Breast epithelium (tissue), 4 donors: ENCODE results near the gene ADPRS. TPM values are rescaled to one million over a fixed set of nuclear protein-coding genes. Genes with fewer than 3 reads are reported as not detected.

Experiments
- DNase-seq, 2 donors: peaks; one replicate each; pipeline ENCODE4 v3.0.0-alpha.2; 2019; ENCODE audit warnings: low spot score in 2 of 2
- H3K27ac ChIP-seq, 2 donors: fragments of 200-600 bp; sonication (generic) in 1 of 2; one replicate each; pipeline ENCODE4 v1.5.1; 2016 to 2019; ENCODE audit warnings: mild to moderate bottlenecking in 1 of 2
- H3K27me3 ChIP-seq, 2 donors: fragments of 200-600 bp; sonication (generic) in 1 of 2; one replicate each; pipeline versions ENCODE4 v1.5.1 to v1.6.0; 2017 to 2019; ENCODE audit warnings: control low read depth in 1 of 2, mild to moderate bottlenecking in 1 of 2
- H3K36me3 ChIP-seq: fragments of 200-600 bp; one replicate; pipeline ENCODE4 v1.5.1; 2019
- H3K4me1 ChIP-seq, 2 donors: fragments of 200-600 bp; sonication (generic); one replicate each; pipeline ENCODE4 v1.5.1; 2016 to 2019; ENCODE audit warnings: control low read depth in 1 of 2
- H3K4me3 ChIP-seq, 3 donors: fragments of 200-600 bp; sonication (generic); 1 replicate in 2 of 3; 2 replicates in 1 of 3; pipeline ENCODE4 v1.5.1; 2016 to 2019; ENCODE audit warnings: mild to moderate bottlenecking in 3 of 3, moderate library complexity in 2 of 3
- H3K9me3 ChIP-seq, 2 donors: fragments of 200-600 bp; sonication (generic) in 1 of 2; one replicate each; pipeline ENCODE4 v1.5.1; 2016 to 2019; ENCODE audit warnings: control low read depth in 1 of 2
- POLR2A ChIP-seq: fragments of 450-650 bp; IDR thresholded peaks from one replicate; pipeline ENCODE4 v1.6.1; 2016; ENCODE audit warnings: antibody characterized with exemption, mild to moderate bottlenecking, moderate library complexity
- POLR2AphosphoS5 ChIP-seq, 3 donors: sonication (generic); formaldehyde crosslinking; IDR thresholded peaks; one replicate each; pipeline ENCODE4 v1.6.1; 2017; ENCODE audit warnings: antibody characterized with exemption in 3 of 3
- intact Hi-C: fragments of 100-400 bp; cut with DNase I; formaldehyde crosslinking; loops from one replicate; pipeline ENCODE4 v1.15.1; 2023; ENCODE audit warnings: low total_unique reads
- total RNA-seq, 3 donors: library from RNA; depleted of rRNA; stranded (reverse); fragments of >200 nt; gene quantifications; one replicate each; pipeline ENCODE4 v1.1.0, GENCODE V29; 2016
- TF ChIP-seq, protein P1 (sequence below), 3 donors: fragments of 450-650 bp; IDR thresholded peaks; one replicate each; pipeline ENCODE4 v1.5.1; 2016 to 2017; ENCODE audit warnings: antibody characterized with exemption in 3 of 3, mild to moderate bottlenecking in 3 of 3, moderate library complexity in 3 of 3

ADPRS gene
- total RNA-seq, 3 donors from 2014 or later, result 26.2 to 48.7 (median 39.7) TPM

- no peak for DNase-seq
- intact Hi-C loops, result no loop called here
- H3K36me3 ChIP-seq, result no peaks in the 10 kb centered on the region
- H3K27ac ChIP-seq, result peak overlapping the region; percentile 78 to 90
- H3K27me3 ChIP-seq, result no peaks in the 10 kb centered on the region
- H3K9me3 ChIP-seq, result no peaks in the 10 kb centered on the region
- TF ChIP-seq POLR2A, result no peak
- no peak for TF ChIP-seq POLR2AphosphoS5 (IDR thresholded peaks at IDR 0.05)
- TF ChIP-seq, protein P1, sequence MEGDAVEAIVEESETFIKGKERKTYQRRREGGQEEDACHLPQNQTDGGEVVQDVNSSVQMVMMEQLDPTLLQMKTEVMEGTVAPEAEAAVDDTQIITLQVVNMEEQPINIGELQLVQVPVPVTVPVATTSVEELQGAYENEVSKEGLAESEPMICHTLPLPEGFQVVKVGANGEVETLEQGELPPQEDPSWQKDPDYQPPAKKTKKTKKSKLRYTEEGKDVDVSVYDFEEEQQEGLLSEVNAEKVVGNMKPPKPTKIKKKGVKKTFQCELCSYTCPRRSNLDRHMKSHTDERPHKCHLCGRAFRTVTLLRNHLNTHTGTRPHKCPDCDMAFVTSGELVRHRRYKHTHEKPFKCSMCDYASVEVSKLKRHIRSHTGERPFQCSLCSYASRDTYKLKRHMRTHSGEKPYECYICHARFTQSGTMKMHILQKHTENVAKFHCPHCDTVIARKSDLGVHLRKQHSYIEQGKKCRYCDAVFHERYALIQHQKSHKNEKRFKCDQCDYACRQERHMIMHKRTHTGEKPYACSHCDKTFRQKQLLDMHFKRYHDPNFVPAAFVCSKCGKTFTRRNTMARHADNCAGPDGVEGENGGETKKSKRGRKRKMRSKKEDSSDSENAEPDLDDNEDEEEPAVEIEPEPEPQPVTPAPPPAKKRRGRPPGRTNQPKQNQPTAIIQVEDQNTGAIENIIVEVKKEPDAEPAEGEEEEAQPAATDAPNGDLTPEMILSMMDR (IDR thresholded peaks at IDR 0.05), result no peak
- no peaks in the 10 kb centered on the region for H3K4me1 ChIP-seq
- peak overlapping the region in 2 of 3 donors; percentile 57 to 86 for H3K4me3 ChIP-seq
These were observed 37.5 kb downstream of the ADPRS start for GRCh38 chr1:36126005-36126716.

- no peaks in the 10 kb centered on the region for H3K4me1 ChIP-seq
- H3K27me3 ChIP-seq, result no peaks in the 10 kb centered on the region
- no peaks in the 10 kb centered on the region for H3K9me3 ChIP-seq
- H3K36me3 ChIP-seq, result no peaks in the 10 kb centered on the region
- TF ChIP-seq, protein P1 (IDR thresholded peaks at IDR 0.05), result no peak
- TF ChIP-seq POLR2A (no peak), POLR2AphosphoS5 (IDR thresholded peaks at IDR 0.05) (no peak)
- H3K27ac ChIP-seq, result no peak overlapping the region
- intact Hi-C loops, result loop anchor here (1.0 kb wide), 1 partner anchor 15 kb away; no protein-coding TSS in a partner anchor
- no peak overlapping the region for H3K4me3 ChIP-seq
- no peak for DNase-seq
These were observed 38.3 kb downstream of the ADPRS start for GRCh38 chr1:36126797-36127500.

DNA sequence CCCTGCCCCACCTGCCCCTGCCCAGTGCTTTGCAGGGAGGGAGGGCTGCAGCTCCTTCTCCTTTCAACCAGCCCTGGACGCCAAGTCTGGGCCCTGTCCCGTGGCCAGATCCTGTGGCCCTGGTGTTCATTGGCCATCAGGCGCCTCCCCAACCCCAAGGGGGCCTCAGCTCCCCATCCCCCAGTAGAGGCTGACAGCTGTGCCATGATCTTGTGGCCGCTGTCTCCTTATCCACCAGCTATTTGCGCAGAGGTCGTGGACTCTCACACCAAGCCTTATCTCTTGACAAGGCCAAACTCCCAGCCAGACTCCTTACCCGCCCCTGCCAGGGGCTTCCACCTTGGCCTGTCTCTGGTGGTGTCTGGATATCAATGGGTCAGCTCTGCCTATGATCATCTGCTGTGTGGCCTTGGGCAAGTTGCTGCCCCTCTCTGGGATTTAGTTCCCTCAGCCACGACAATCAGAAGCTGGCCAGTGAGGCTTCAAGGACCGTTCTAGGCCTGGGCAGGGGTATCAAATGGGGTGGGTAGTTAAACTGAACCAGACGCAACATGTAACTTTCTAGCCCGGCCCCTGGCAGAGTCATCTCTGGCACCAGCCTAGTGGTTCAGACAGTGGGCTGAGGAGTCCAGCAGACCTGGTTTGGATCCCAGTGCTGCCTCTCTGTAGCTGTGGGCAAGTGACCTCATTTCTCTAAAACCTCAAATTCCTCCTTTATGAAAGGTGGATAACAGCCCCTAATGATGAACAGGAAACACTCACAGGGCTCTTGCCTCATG, 39.6 kb downstream of the ADPRS start:
- peak overlapping the region in 1 of 2 donors; percentile 37 for H3K27ac ChIP-seq
- H3K36me3 ChIP-seq, result no peaks in the 10 kb centered on the region
- no peak for TF ChIP-seq POLR2A
- no peak for TF ChIP-seq POLR2AphosphoS5 (IDR thresholded peaks at IDR 0.05)
- TF ChIP-seq, protein P1 (IDR thresholded peaks at IDR 0.05), result no peak

DNA sequence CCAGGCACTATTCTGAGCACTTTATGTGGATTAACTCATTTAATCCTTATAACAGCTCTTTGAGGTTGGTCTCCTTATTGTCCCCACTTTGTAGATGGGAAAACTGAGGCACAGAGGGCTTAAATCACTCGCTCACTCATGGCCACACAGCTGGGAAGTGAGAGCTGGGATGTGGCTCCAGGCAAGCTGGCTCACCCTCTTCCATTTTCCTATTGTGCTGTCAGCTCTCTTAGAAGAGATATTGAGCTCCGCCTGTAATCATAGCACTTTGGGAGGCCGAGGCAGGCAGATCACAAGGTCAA, 40.2 kb downstream of the ADPRS start:
- Histone ChIP-seq H3K4me3 (no peak overlapping the region), H3K9me3 (no peaks in the 10 kb centered on the region), H3K27me3 (no peaks in the 10 kb centered on the region), H3K36me3 (no peaks in the 10 kb centered on the region), H3K27ac (peak overlapping the region in 1 of 2 donors; percentile 37), H3K4me1 (no peaks in the 10 kb centered on the region)
- DNase-seq, result no peak
- TF ChIP-seq, protein P1 (IDR thresholded peaks at IDR 0.05), result no peak
- no peak for TF ChIP-seq POLR2AphosphoS5 (IDR thresholded peaks at IDR 0.05)
- no peak for TF ChIP-seq POLR2A
- intact Hi-C loops, result loop anchor here (2.0 kb wide), 1 partner anchor 20 kb away; no protein-coding TSS in a partner anchor

More for the DNA sequence above, 39.6 kb downstream of the ADPRS start:
- Histone ChIP-seq H3K4me3 (no peak overlapping the region), H3K9me3 (no peaks in the 10 kb centered on the region), H3K4me1 (no peaks in the 10 kb centered on the region), H3K27me3 (no peaks in the 10 kb centered on the region)
- intact Hi-C loops, result loop anchor here (2.0 kb wide), 1 partner anchor 20 kb away; no protein-coding TSS in a partner anchor
- DNase-seq, result peak in 1 of 2 donors; percentile 57
